Measurements from ENCODE around the gene BICDL1. TPM values are rescaled to one million over a fixed set of nuclear protein-coding genes. Genes with fewer than 3 reads are reported as not detected.

Gene BICDL1
- total RNA-seq, 1 experiment from 2014 or later = 18.2 TPM

- Histone ChIP-seq H3K9me3 (ENCODE audit: control insufficient read depth in 1 of 2, insufficient read depth in 1 of 2, low read depth in 1 of 2, low read length in 2 of 2) (no peaks in the 10 kb centered on the region), H3K9me2 (ENCODE audit: insufficient read depth) (no peaks in the 10 kb centered on the region), H3K36me3 (ENCODE audit: control insufficient read depth in 1 of 2, insufficient read depth in 2 of 2, low read length in 2 of 2) (no peaks in the 10 kb centered on the region), H3K27ac (ENCODE audit: low read depth, low read length) (no peak overlapping the region), H4K20me1 (ENCODE audit: insufficient read depth) (no peaks in the 10 kb centered on the region), H3K4me1 (ENCODE audit: control insufficient read depth in 1 of 2, insufficient read depth in 2 of 2, low read length in 2 of 2) (no peaks in the 10 kb centered on the region), H3K79me2 (ENCODE audit: insufficient read depth, low read length) (no peaks in the 10 kb centered on the region), H2AFZ (ENCODE audit: low read depth, low read length, poor library complexity, severe bottlenecking) (no peak overlapping the region), H3K4me2 (ENCODE audit: low read length) (no peak overlapping the region), H3K4me3 (replicated peaks in 1 of 2; ENCODE audit: low read depth in 1 of 2, low read length in 2 of 2) (no peak overlapping the region), H3K27me3 (ENCODE audit: insufficient read depth, low read length) (no peaks in the 10 kb centered on the region), H3K9ac (ENCODE audit: low read length) (no peak overlapping the region)
- intact Hi-C loops (cut with micrococcal nuclease) = no loop called here
- ATAC-seq (no peak), DNase-seq (ENCODE audit: low read depth, low spot score) (no peak)
- TF ChIP-seq ATF3 (IDR thresholded peaks at IDR 0.05) (no peak), EZH2phosphoT487 (IDR thresholded peaks at IDR 0.05; ENCODE audit: borderline replicate concordance) (no peak), ZFX (IDR thresholded peaks at IDR 0.05) (no peak)
- ChIA-PET POLR2A (no interaction called here), RAD21 (ENCODE audit: low non-redundant PET in 1 of 2, low total read pairs in 2 of 2, uncharacterized antibody in 2 of 2, unreplicated experiment in 2 of 2) (no interaction called here), CTCF (interaction anchor here (1.5 kb wide), 1 partner anchor 11 kb away, joined by 4 read pairs; the partner anchor contains the start of gene BICDL1)
- no TSS peak for BruUV-seq (replicated peaks)
Measured at GRCh38 chr12:120000556-120000955, 11.5 kb downstream of the BICDL1 start.

- H3K4me3 ChIP-seq (replicated peaks in 1 of 2; ENCODE audit: low read depth in 1 of 2, low read length in 2 of 2) = no peak overlapping the region
- no peak for ATAC-seq
- no peaks in the 10 kb centered on the region for H3K79me2 ChIP-seq (ENCODE audit: insufficient read depth, low read length)
- no peak overlapping the region for H3K27ac ChIP-seq (ENCODE audit: low read depth, low read length)
- intact Hi-C loops (cut with micrococcal nuclease) = no loop called here
- H3K9me2 ChIP-seq (ENCODE audit: insufficient read depth) = no peaks in the 10 kb centered on the region
- CTCF ChIA-PET = no interaction called here
- RAD21 ChIA-PET (ENCODE audit: low non-redundant PET in 1 of 2, low total read pairs in 2 of 2, uncharacterized antibody in 2 of 2, unreplicated experiment in 2 of 2) = interaction anchor here in 1 of 2 experiments (0.7 kb wide), 1 partner anchor 82 kb away, joined by 4 read pairs; no protein-coding TSS in a partner anchor
- POLR2A ChIA-PET = no interaction called here
- no peaks in the 10 kb centered on the region for H3K9me3 ChIP-seq (ENCODE audit: control insufficient read depth in 1 of 2, insufficient read depth in 1 of 2, low read depth in 1 of 2, low read length in 2 of 2)
- no peaks in the 10 kb centered on the region for H3K36me3 ChIP-seq (ENCODE audit: control insufficient read depth in 1 of 2, insufficient read depth in 2 of 2, low read length in 2 of 2)
- H4K20me1 ChIP-seq (ENCODE audit: insufficient read depth) = no peaks in the 10 kb centered on the region
- no peaks in the 10 kb centered on the region for H3K4me1 ChIP-seq (ENCODE audit: control insufficient read depth in 1 of 2, insufficient read depth in 2 of 2, low read length in 2 of 2)
- no peak overlapping the region for H2AFZ ChIP-seq (ENCODE audit: low read depth, low read length, poor library complexity, severe bottlenecking)
- BruUV-seq (replicated peaks) = no TSS peak
- H3K4me2 ChIP-seq (ENCODE audit: low read length) = no peak overlapping the region
- no peaks in the 10 kb centered on the region for H3K27me3 ChIP-seq (ENCODE audit: insufficient read depth, low read length)
- H3K9ac ChIP-seq (ENCODE audit: low read length) = no peak overlapping the region
- no peak for DNase-seq (ENCODE audit: low read depth, low spot score)
- TF ChIP-seq CBX3 (IDR thresholded peaks at IDR 0.05; ENCODE audit: low read depth) (no peak), POLR2A (IDR thresholded peaks at IDR 0.05; ENCODE audit: borderline replicate concordance, extremely low read depth, insufficient read depth, insufficient read length) (no peak), TCF7L2 (IDR thresholded peaks at IDR 0.05; ENCODE audit: borderline replicate concordance, extremely low read depth, insufficient read depth, insufficient read length) (no peak), YY1 (IDR thresholded peaks at IDR 0.05; ENCODE audit: extremely low read depth, insufficient replicate concordance, low read depth, low read length) (no peak), POLR2AphosphoS5 (IDR thresholded peaks at IDR 0.05; ENCODE audit: low read depth, low read length) (no peak), REST (IDR thresholded peaks at IDR 0.05; ENCODE audit: low read depth) (no peak), JUND (IDR thresholded peaks at IDR 0.05) (no peak), FOSL1 (IDR thresholded peaks at IDR 0.05; ENCODE audit: low read depth) (no peak), RAD21 (IDR thresholded peaks at IDR 0.05; ENCODE audit: low read depth) (no peak), SP1 (IDR thresholded peaks at IDR 0.05; ENCODE audit: low read depth) (no peak), ATF3 (IDR thresholded peaks at IDR 0.05) (no peak), MAX (IDR thresholded peaks at IDR 0.05) (no peak), ZNF274 (IDR thresholded peaks at IDR 0.05; ENCODE audit: low read depth, low read length) (no peak)
Measured at GRCh38 chr12:120006258-120006975, 17.4 kb downstream of the BICDL1 start.
